ENCODE data around the gene GAN.

Gene GAN

DNA sequence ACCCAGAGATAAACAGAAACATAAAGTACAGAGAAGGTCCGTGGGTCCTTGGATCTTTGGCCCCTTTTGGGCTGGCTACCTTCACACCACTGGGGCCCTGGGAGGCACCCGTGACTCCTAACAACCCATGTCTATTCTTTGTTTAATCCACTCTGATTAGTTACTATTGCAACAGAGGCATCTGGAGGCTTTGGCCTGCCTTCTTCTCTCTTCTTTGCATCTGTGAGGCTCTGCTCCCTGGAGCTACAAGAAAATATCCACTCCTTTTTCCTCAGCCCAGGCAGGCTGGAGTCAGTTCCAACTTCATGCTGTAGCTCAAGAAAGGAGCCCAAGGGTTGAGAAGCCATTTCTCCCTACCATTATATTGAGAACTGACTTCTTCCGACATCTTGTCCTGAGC lies 120.3 kb downstream of the GAN start:
- no peak for DNase-seq

DNA sequence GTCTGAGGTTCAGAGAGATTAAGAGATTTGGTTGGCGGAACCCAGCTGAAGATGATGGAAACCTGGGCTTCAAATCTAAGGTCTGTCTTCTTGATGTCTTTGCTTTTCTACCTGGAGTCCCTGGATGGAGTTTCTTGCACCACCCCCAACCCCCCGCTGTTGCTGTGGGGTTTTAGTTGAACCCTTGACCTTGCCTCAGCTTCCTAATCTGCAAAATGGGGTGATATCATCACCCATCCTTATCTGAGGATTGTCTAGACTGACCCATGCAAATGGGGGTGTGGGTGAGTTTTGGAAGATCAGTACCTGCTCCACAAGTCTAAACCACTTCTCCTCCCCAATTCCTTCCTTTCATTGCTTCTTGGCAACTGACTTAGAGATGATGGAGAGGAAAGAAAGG lies 120.8 kb downstream of the GAN start:
- DNase-seq = no peak

DNA sequence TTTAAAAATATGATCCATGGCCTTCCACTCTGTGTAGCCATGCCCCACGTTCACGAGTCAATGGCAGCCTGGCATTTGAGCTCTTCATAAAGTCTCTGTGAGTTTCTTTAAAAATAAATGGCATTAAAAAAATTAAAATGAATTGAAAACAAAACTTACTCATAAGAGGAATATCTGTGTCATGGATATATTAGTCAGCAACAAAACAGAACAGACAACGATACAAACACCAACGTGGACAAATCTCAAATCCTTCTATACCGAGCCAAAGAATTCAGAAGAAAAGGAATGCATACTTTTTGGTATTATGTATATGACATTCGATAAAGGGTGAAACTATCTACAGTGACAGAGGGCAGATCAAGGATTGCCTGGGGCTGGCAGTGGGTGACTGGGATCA lies 121.6 kb downstream of the GAN start:
- DNase-seq = no peak

DNA sequence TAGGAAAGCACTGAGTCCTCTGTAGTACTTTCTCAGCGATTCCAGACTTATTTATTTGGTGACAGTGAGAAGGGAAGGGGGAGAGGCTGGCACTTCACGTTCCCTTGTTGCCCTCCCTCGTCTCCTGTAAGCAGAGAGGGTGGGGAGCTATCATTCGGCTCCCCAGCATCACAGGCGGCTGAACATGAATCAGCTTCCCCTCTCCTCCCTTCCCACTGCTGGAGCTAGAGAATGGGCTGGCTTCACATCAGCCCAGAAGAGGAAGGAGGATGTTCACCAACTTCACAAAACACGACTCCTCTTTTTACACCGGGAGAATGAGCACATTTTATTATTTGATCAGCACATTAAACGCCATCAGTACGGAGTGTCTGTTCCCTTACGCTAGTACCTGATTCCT lies 123.1 kb downstream of the GAN start:
- DNase-seq = no peak

All from femur (tissue), 1 donor.